HG02759 (cell line): ENCODE data around the gene HOXD4.

Source experiments
- ATAC-seq: cut with Tn5 transposase; IDR thresholded peaks from one replicate; pipeline ENCODE4 v1.9.1; 2021; ENCODE audit warnings: mild to moderate bottlenecking, moderate library complexity; ENCODE audit not compliant: unreplicated experiment

HOXD4 gene

GRCh38 chr2:176126929-176127773 lies 24.2 kb upstream of the HOXD4 start:
- ATAC-seq: no peak

GRCh38 chr2:176127774-176128072 lies 23.6 kb upstream of the HOXD4 start:
- ATAC-seq: no peak

DNA sequence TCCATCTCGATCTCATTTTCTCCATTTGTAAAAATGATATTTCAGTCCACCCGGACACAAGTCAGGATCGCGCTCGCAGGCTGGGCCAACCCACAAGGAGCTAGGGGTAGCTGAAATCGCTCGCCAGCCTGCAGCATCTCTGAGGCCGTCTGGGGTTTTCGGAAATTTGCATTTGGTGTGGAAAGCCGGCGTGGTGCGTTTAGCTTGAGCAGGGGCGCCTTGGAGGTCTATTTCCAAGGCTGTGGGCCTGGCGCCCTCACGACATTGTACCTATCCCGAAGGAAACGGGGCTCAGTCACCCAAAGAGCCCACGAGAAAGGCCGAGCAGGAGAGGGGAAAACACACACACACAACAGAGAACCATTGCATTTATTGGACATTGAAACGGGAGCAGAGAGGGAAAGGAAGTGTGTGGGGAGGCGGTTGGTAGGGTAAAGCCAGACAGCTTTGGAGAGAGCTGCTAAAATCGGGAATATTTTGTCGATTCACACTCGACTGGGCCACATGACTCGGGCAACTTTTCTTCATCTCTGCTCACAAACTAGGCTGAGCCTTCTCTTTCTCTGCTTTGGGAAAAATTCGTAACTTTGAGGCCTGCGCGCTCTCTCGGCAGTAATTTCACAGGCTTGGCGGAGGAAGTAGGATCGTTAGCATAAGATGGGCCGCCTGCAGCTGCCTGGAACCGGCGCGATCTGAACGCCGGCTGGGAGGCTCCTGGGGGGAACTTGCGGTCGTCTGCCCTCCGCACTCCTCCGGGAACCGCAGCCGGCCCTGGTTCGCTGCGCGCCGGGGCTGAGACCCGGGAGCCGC lies 23.0 kb upstream of the HOXD4 start:
- ATAC-seq: no peak

- no peak for ATAC-seq
Measured at GRCh38 chr2:176128982-176129796, 22.2 kb upstream of the HOXD4 start, which contains the start of gene HOXD8. Gene HOXD8 (plus strand): TSS chr2:176129705. CDS start chr2:176130367, 662 bp downstream.

GRCh38 chr2:176129813-176130146 lies 21.6 kb upstream of the HOXD4 start:
- ATAC-seq: no peak

- no peak for ATAC-seq
Measured at GRCh38 chr2:176130147-176130956, 21.0 kb upstream of the HOXD4 start.

- no peak for ATAC-seq
Measured at GRCh38 chr2:176130957-176131847, 20.1 kb upstream of the HOXD4 start.

DNA sequence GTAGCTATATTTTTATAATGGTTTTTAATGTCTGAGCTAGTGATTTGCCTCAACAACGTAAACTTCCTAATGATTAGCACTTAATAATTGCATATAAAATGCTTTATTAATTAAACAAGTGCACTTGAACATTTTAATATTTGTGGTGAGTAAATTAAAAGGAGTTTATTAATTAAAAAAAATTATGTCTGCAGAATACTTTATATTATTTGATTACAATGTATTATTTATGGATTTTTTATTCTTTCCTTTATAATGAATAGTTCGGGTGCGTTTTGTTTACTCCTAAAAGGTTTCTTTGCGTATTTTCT lies 19.5 kb upstream of the HOXD4 start:
- no peak for ATAC-seq

DNA sequence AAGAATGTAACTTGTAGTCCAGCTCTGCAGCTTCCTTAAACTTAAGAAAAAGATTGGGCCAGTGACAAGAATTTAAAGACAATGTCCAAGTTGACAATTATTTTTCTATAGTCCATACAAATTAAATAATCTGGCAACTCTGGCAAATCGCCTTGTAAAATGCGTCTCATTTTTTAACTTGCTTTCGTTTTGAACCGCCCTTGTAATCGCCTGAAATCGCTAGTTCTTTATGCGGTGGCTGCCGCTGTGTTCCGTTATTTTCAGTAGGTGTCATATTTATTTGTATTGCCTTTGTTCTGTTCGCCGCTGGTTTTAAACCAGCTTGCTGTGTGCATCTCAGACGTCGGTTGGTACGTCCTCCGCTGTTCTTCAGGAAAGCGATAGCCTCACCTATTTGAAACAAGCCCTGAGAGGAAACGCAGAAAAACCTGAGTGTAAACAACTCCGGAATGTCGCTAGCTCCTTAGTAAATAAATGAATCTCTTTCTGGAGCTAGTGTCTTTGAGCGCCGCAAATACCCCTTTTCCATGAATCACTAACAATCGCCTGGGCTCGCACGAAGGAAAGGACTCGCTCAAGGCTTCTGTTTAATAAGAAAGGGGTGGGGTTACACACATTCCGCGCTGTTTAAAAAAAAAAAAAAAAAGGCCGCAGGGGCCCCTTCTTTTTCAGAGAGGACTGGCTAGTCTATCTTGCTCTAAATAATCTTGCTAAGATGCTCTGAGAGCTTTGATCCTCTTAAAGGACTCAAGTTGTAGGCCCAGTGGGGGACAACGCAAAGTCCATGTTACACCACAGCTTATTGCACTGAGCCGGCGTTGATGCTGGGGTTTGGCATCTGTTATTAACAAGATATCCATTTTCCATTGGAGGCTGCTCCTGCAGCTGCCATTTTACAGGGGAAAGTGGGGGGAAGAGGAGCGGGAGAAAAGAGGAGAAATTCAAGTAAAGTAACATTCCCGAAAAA lies 18.9 kb upstream of the HOXD4 start:
- no peak for ATAC-seq

DNA sequence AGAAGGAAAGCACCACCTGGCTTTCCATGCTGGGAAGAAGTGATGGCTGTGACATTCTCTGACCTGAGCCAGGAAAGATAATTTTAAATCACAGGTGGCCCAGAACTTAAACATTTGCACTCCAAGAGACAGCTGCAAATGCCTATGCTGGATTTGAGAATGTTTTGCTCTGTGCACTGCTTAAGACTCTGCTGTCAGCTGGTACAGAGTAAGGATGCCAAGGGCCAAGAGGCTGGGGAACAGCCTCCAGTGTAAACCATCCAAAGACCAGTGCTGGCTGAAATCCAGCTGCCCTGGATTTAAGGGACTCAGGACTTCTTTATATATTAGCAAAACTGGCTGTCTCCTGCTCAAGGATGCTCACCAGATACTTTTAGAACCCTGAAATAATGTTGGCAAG lies 18.0 kb upstream of the HOXD4 start:
- ATAC-seq: no peak

DNA sequence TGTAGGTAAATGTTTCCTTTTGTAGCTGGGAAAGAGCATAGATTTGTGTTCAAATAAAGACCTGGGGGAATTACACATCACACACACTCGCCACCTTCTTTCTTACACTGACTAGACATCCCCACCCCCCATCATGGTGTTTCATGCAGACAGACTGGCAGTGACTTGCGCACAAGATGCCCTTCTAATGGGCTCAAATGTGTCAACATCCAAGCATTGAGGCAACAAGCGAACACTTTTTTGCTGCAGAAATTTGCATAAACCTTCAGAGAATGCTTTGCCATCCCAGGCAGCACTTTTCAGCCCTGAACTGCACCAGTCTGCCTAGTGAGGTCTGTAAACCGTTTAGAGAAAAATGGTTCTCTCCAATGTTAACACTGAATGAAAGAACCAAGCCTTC lies 17.3 kb upstream of the HOXD4 start:
- no peak for ATAC-seq

- ATAC-seq: no peak
Measured at GRCh38 chr2:176135035-176135440, 16.3 kb upstream of the HOXD4 start.

GRCh38 chr2:176136374-176137251 lies 14.7 kb upstream of the HOXD4 start:
- no peak for ATAC-seq

- no peak for ATAC-seq
Measured at GRCh38 chr2:176137252-176137580, 14.1 kb upstream of the HOXD4 start.

- no peak for ATAC-seq
Measured at GRCh38 chr2:176137906-176138305, 13.4 kb upstream of the HOXD4 start.

- no peak for ATAC-seq
Measured at GRCh38 chr2:176138526-176138922, 12.8 kb upstream of the HOXD4 start.

- ATAC-seq: no peak
Measured at GRCh38 chr2:176138923-176139660, 12.3 kb upstream of the HOXD4 start.
